ENCODE results near the gene HES2.
"Not testable (repeated sequence)": the region's sequence is repeated elsewhere in the genome, so short reads cannot be mapped to it uniquely, and the experiment has no call there.

The HES2 gene

GRCh38 chr1:6419804-6420453 lies at the start of gene HES2:
HES2 (minus strand) TSS chr1:6419919; CDS start chr1:6419820, 99 bp downstream.
- no peak for DNase-seq (ENCODE audit: low spot score)

GRCh38 chr1:6468729-6469461 lies 49.2 kb upstream of the HES2 start:
- no peak for DNase-seq (ENCODE audit: low spot score)

- no peak for DNase-seq (ENCODE audit: low spot score)
These were observed 48.3 kb upstream of the HES2 start for GRCh38 chr1:6467744-6468688.

GRCh38 chr1:6467224-6467623 lies 47.5 kb upstream of the HES2 start:
- no peak for DNase-seq (ENCODE audit: low spot score)

GRCh38 chr1:6466751-6467150 lies 47.0 kb upstream of the HES2 start:
- DNase-seq (ENCODE audit: low spot score), result no peak

- peak; percentile 63 for DNase-seq (ENCODE audit: low spot score)
These were observed 46.3 kb upstream of the HES2 start, which contains the start of gene TNFRSF25 for GRCh38 chr1:6466023-6466422. TNFRSF25 (minus strand) TSS chr1:6466173; CDS start chr1:6466107, 66 bp downstream.

GRCh38 chr1:6465461-6466005 lies 45.8 kb upstream of the HES2 start:
- peak; percentile 35 for DNase-seq (ENCODE audit: low spot score)

GRCh38 chr1:6464915-6465314 lies 45.2 kb upstream of the HES2 start:
- DNase-seq (ENCODE audit: low spot score), result no peak

GRCh38 chr1:6464514-6464836 lies 44.8 kb upstream of the HES2 start:
- peak; percentile 60 for DNase-seq (ENCODE audit: low spot score)

GRCh38 chr1:6463120-6463412 lies 43.3 kb upstream of the HES2 start:
- DNase-seq (ENCODE audit: low spot score), result no peak

GRCh38 chr1:6462412-6463119 lies 42.8 kb upstream of the HES2 start:
- no peak for DNase-seq (ENCODE audit: low spot score)

GRCh38 chr1:6461538-6462411 lies 42.1 kb upstream of the HES2 start:
- DNase-seq (ENCODE audit: low spot score), result no peak

- DNase-seq (ENCODE audit: low spot score), result no peak
These were observed 41.4 kb upstream of the HES2 start for GRCh38 chr1:6461051-6461530.

- peak; percentile 93 for DNase-seq (ENCODE audit: low spot score)
These were observed 40.8 kb upstream of the HES2 start for GRCh38 chr1:6460301-6461050.

- peak; percentile 78 for DNase-seq (ENCODE audit: low spot score)
These were observed 40.1 kb upstream of the HES2 start for GRCh38 chr1:6459850-6460265.

- no peak for DNase-seq (ENCODE audit: low spot score)
These were observed 37.2 kb upstream of the HES2 start for GRCh38 chr1:6456800-6457466.

GRCh38 chr1:6455752-6456520 lies 36.2 kb upstream of the HES2 start:
- not testable (repeated sequence) for DNase-seq (ENCODE audit: low spot score)
